Measurements from ENCODE around the gene C15orf62.

The C15orf62 gene

DNA sequence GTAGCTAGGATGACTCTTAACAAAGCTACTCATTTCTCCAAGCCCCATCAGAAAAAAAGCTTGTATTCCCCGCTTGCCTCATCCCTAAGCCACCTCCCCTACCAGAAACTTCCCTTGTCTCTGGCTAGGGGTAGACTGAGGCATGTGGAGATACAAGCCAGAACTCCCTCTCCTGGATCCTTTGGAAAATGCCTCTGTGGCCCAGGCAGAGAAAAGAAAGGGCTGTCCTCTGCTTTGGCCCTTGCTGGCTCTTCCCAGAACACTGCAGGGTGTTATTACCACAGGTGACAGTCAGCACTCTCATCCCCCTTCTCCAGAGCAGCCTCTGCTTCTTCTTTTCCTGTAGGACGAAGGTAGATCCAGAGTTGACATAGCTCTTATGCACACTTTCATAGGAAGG is 29.9 kb upstream of the C15orf62 start:
- TF ChIP-seq ZNF341 (tag by site-specific recombination; IDR thresholded peaks at IDR 0.05; ENCODE audit: low read depth) (no peak), ZNF837 (tag by site-specific recombination; IDR thresholded peaks at IDR 0.05) (no peak), SALL2 (tag by site-specific recombination; IDR thresholded peaks at IDR 0.05; ENCODE audit: borderline replicate concordance) (no peak), KLF8 (tag by site-specific recombination; IDR thresholded peaks at IDR 0.05) (no peak)
- ChIA-PET CTCF (interaction anchor here (0.5 to 1.4 kb wide), 3 partner anchors 10 to 83 kb away, joined by 3 to 6 read pairs (median 4); no protein-coding TSS in a partner anchor), POLR2A (interaction anchor here (0.8 to 0.9 kb wide), 2 partner anchors 8 to 25 kb away, joined by 3 read pairs; no protein-coding TSS in a partner anchor)
- Histone ChIP-seq H3K9me3 (ENCODE audit: control insufficient read depth, insufficient read depth, low read depth, low read length) (no peaks in the 10 kb centered on the region), H3K4me3 (ENCODE audit: low read depth, low read length) (no peak overlapping the region), H3K27ac (ENCODE audit: extremely low read depth, low read depth, low read length) (no peak overlapping the region), H3K36me3 (ENCODE audit: control insufficient read depth in 2 of 2, insufficient read depth in 1 of 2, low read length in 2 of 2) (peaks cover 22 to 93% of the 10 kb centered on the region in 2 experiments; a peak in 2 of 3 replicates), H3K4me1 (ENCODE audit: control insufficient read depth, insufficient read depth, low read length) (no peaks in the 10 kb centered on the region)

DNA sequence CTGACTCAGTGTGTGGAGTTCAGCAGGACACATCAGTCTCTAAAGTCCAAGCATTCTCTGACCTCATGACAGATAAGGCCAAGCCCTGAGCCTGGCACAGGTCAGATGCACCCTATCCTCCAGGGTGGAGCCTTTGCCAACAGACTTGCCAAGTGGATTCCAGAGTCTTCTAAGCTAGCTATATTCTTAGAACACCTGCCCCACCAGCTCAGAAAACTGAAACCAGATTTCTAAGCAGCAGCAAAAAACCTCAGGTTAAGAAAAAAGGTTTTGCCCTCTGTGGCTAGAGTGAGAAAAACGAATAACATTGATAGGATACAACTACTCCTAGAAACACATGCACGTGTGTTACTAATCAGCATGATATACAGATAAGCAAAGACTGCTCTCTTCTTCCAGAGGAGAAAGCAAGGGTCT is 26.3 kb upstream of the C15orf62 start:
- H3K27ac ChIP-seq (ENCODE audit: extremely low read depth, low read depth, low read length) = no peak overlapping the region
- H3K4me1 ChIP-seq (ENCODE audit: control insufficient read depth, insufficient read depth, low read length) = no peaks in the 10 kb centered on the region
- H3K36me3 ChIP-seq (ENCODE audit: control insufficient read depth in 2 of 2, insufficient read depth in 1 of 2, low read length in 2 of 2) = peaks cover 16 to 69% of the 10 kb centered on the region in 2 experiments; a peak in 2 of 3 replicates
- ChIA-PET POLR2A (no interaction called here), CTCF (interaction anchor here (1.3 to 2.0 kb wide), 2 partner anchors 39 to 151 kb away, joined by 5 read pairs; partner anchors contain the start of gene VPS18)
- TF ChIP-seq MYNN (tag by site-specific recombination; IDR thresholded peaks at IDR 0.05; ENCODE audit: borderline replicate concordance) = no peak
- no peak for TF ChIP-seq ZNF16 (tag by site-specific recombination; IDR thresholded peaks at IDR 0.05; ENCODE audit: low read depth)
- no peak for TF ChIP-seq HOXA7 (CRISPR knock-in tag; IDR thresholded peaks at IDR 0.05; ENCODE audit: borderline replicate concordance)
- no peak for TF ChIP-seq ZBTB17 (tag by site-specific recombination; IDR thresholded peaks at IDR 0.05)
- no peak for TF ChIP-seq ZBTB48 (tag by site-specific recombination; IDR thresholded peaks at IDR 0.05)
- TF ChIP-seq ZNF37A (tag by site-specific recombination; IDR thresholded peaks at IDR 0.05) = no peak
- no peak for TF ChIP-seq ZNF274 (IDR thresholded peaks at IDR 0.05; ENCODE audit: low read length)
- no peak for TF ChIP-seq ZNF274 (tag by site-specific recombination; IDR thresholded peaks at IDR 0.05; ENCODE audit: borderline replicate concordance)
- TF ChIP-seq KLF7 (tag by site-specific recombination; IDR thresholded peaks at IDR 0.05; ENCODE audit: borderline replicate concordance) = no peak
- no peak overlapping the region for H3K4me3 ChIP-seq (ENCODE audit: low read depth, low read length)
- no peaks in the 10 kb centered on the region for H3K9me3 ChIP-seq (ENCODE audit: control insufficient read depth, insufficient read depth, low read depth, low read length)

DNA sequence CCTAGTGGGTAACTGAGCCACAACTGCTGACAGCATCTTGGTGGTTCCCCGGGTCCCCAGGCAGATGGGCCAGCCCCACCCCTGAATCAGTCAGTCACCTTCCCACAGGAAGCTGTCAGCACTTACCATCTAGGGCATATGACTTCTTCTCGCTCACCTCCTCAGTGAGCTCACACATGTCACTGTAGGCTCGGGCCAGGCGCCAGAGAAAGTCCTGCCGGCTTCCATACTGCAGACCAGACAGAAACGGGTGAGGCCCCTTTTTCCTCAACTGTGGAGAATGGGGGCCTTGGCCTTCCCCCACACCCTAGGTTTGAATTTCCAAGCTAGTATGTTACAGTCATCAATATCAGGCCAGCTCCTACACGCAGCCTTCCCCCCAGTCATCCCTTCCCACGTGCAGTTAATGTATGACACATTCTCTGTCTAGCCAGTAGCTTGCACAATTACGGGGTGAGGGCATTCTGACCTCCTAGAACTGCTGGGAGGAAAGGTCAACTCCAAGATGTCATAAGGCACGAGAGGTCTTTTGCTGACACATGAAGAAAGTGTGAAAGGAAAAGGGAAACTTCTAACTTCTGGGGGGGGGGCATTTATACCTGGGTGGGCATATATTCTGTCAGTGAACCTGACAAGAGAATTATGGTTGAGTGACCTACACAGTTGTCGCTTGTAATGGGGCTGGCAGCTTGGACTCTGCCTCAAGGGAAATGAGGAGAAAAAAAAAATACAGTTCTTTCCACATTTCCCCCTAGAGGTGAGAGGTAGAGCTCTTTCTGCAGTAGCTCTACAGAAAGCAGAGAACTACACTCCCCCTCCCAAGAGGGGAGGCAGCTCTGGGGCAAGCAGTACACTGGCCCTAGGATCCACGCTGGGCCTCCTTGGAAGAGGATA is 25.6 kb upstream of the C15orf62 start:
- H3K4me3 ChIP-seq (ENCODE audit: low read depth, low read length) = no peak overlapping the region
- no peaks in the 10 kb centered on the region for H3K4me1 ChIP-seq (ENCODE audit: control insufficient read depth, insufficient read depth, low read length)
- POLR2A ChIA-PET = interaction anchor here (0.6 kb wide), 1 partner anchor 9 kb away, joined by 3 read pairs; no protein-coding TSS in a partner anchor
- no peak overlapping the region for H3K27ac ChIP-seq (ENCODE audit: extremely low read depth, low read depth, low read length)
- CTCF ChIA-PET = interaction anchor here (0.6 to 3.2 kb wide), 7 partner anchors 38 to 278 kb away, joined by 3 to 15 read pairs (median 5); partner anchors contain the start of gene VPS18
- no peaks in the 10 kb centered on the region for H3K9me3 ChIP-seq (ENCODE audit: control insufficient read depth, insufficient read depth, low read depth, low read length)
- peaks cover 13 to 63% of the 10 kb centered on the region in 2 experiments; a peak in 2 of 3 replicates for H3K36me3 ChIP-seq (ENCODE audit: control insufficient read depth in 2 of 2, insufficient read depth in 1 of 2, low read length in 2 of 2)
- no peak for TF ChIP-seq ZNF529 (tag by site-specific recombination; IDR thresholded peaks at IDR 0.05; ENCODE audit: insufficient replicate concordance)
- TF ChIP-seq ZNF777 (tag by site-specific recombination; IDR thresholded peaks at IDR 0.05; ENCODE audit: borderline replicate concordance) = no peak
- no peak for TF ChIP-seq ZNF664 (tag by site-specific recombination; IDR thresholded peaks at IDR 0.05)
- no peak for TF ChIP-seq ZNF558 (tag by site-specific recombination; IDR thresholded peaks at IDR 0.05)
- TF ChIP-seq KLF16 (tag by site-specific recombination; IDR thresholded peaks at IDR 0.05) = no peak
- TF ChIP-seq GFI1B (tag by site-specific recombination; IDR thresholded peaks at IDR 0.05) = no peak
- no peak for TF ChIP-seq ZNF560 (tag by site-specific recombination; IDR thresholded peaks at IDR 0.05; ENCODE audit: borderline replicate concordance)
- no peak for TF ChIP-seq ZNF350 (tag by site-specific recombination; IDR thresholded peaks at IDR 0.05)
- 0 out of 2 replicates have a peak, but pooled peaks have one; percentile 17 for TF ChIP-seq PRDM1 (tag by site-specific recombination; IDR thresholded peaks at IDR 0.05)
- TF ChIP-seq, protein P1, sequence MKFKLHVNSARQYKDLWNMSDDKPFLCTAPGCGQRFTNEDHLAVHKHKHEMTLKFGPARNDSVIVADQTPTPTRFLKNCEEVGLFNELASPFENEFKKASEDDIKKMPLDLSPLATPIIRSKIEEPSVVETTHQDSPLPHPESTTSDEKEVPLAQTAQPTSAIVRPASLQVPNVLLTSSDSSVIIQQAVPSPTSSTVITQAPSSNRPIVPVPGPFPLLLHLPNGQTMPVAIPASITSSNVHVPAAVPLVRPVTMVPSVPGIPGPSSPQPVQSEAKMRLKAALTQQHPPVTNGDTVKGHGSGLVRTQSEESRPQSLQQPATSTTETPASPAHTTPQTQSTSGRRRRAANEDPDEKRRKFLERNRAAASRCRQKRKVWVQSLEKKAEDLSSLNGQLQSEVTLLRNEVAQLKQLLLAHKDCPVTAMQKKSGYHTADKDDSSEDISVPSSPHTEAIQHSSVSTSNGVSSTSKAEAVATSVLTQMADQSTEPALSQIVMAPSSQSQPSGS (tag by site-specific recombination; IDR thresholded peaks at IDR 0.05; ENCODE audit: low read depth) = no peak
- TF ChIP-seq ZFHX2 (tag by site-specific recombination; conservative IDR thresholded peaks at IDR 0.05) = peak; percentile 45; the same call in 1 of the 2 replicates
- TF ChIP-seq ZNF776 (tag by site-specific recombination; IDR thresholded peaks at IDR 0.05; ENCODE audit: borderline replicate concordance) = no peak
- TF ChIP-seq EGR2 (tag by site-specific recombination; IDR thresholded peaks at IDR 0.05; ENCODE audit: low read depth) = 0 out of 2 replicates have a peak, but pooled peaks have one; percentile 15
- no peak for TF ChIP-seq ZNF660 (tag by site-specific recombination; IDR thresholded peaks at IDR 0.05)
- TF ChIP-seq ZSCAN30 (tag by site-specific recombination; IDR thresholded peaks at IDR 0.05) = no peak
- TF ChIP-seq, protein P2, sequence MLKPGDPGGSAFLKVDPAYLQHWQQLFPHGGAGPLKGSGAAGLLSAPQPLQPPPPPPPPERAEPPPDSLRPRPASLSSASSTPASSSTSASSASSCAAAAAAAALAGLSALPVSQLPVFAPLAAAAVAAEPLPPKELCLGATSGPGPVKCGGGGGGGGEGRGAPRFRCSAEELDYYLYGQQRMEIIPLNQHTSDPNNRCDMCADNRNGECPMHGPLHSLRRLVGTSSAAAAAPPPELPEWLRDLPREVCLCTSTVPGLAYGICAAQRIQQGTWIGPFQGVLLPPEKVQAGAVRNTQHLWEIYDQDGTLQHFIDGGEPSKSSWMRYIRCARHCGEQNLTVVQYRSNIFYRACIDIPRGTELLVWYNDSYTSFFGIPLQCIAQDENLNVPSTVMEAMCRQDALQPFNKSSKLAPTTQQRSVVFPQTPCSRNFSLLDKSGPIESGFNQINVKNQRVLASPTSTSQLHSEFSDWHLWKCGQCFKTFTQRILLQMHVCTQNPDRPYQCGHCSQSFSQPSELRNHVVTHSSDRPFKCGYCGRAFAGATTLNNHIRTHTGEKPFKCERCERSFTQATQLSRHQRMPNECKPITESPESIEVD (tag by site-specific recombination; IDR thresholded peaks at IDR 0.05) = no peak

Data from HEK293 (cell line).